22Rv1 (cell line): ENCODE results near the gene ADO.

Source experiments
- H3K27ac ChIP-seq: fragments of 450-650 bp; 2 replicates; pipeline ENCODE4 v1.5.1; 2017
- CTCF ChIP-seq: fragments of 450-650 bp; IDR thresholded peaks from 2 replicates; pipeline ENCODE4 v1.5.1; 2017; ENCODE audit warnings: mild to moderate bottlenecking
- ZFX ChIP-seq: fragments of 450-650 bp; IDR thresholded peaks from 2 replicates; pipeline ENCODE4 v1.6.1; 2017; ENCODE audit warnings: antibody characterized with exemption, borderline replicate concordance

The ADO gene

GRCh38 chr10:62820586-62820985 is 16.1 kb downstream of the ADO start:
- TF ChIP-seq ZFX, result no peak
- no peak for TF ChIP-seq CTCF
- no peak overlapping the region for H3K27ac ChIP-seq

- TF ChIP-seq CTCF (no peak), ZFX (no peak)
- no peak overlapping the region for H3K27ac ChIP-seq
Measured at GRCh38 chr10:62826273-62826672, 21.8 kb downstream of the ADO start.

DNA sequence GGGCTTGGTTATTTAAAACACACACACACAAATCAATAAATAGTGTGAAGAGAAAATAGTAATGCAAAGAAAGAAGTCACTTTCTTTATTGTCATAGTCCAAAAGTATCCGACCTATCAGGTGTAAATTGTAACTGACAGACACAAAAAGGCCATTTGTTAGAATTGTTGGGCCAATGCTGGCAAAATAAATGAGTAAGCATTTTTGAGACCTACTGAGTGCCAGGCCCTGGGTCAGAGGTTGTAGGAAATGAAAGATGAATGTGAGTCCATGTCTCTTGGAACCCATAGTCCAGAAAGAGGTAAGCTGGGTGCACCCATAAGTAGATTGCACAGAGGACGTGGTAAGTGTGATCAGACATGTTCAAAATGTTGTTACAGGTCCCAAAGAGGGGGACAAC is 25.1 kb downstream of the ADO start:
- TF ChIP-seq ZFX (no peak), CTCF (no peak)
- no peak overlapping the region for H3K27ac ChIP-seq

DNA sequence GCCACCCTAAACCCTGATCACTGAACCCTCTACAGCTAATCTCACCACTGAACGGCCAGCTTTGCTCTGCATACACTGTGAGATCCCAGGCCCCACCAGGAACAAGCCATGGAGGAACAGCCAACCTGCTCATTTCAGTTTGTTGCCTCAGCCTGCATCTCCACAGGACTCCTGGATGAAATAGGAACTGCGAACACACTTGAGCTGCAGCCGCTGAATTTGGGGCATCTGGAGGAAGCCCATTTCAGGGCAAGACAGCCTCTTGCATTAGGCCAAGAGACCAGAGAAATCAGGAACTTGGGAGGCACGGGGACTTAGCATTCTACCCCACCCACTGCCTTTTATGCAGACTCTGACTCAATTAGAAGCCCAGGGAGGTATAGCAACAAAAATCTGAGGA is 26.2 kb downstream of the ADO start:
- TF ChIP-seq CTCF (no peak), ZFX (no peak)

DNA sequence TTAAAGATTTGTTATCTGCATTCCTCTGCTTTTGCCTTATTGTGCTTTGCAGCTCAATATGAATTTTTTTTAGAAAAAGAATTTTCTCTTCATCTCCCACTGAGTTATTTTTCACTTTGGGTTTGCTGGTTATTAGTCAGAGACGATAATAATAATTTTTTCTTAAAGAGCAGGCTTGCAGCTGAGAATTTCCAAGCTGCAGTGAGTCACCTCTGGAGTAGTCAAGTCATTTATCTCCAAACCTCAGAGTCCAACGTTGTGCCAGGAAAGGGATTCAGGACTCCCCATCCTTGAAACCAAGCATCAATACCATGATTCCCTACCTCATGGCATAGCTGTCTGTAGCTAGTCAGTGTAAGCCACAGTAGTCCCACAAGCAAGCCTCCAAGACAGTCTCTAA is 26.8 kb downstream of the ADO start:
- H3K27ac ChIP-seq, result no peak overlapping the region
- no peak for TF ChIP-seq CTCF
- TF ChIP-seq ZFX, result no peak

More for the DNA sequence above, 26.2 kb downstream of the ADO start:
- H3K27ac ChIP-seq, result no peak overlapping the region

GRCh38 chr10:62839590-62839989 is 35.1 kb downstream of the ADO start:
- TF ChIP-seq ZFX (no peak), CTCF (no peak)
- no peak overlapping the region for H3K27ac ChIP-seq

DNA sequence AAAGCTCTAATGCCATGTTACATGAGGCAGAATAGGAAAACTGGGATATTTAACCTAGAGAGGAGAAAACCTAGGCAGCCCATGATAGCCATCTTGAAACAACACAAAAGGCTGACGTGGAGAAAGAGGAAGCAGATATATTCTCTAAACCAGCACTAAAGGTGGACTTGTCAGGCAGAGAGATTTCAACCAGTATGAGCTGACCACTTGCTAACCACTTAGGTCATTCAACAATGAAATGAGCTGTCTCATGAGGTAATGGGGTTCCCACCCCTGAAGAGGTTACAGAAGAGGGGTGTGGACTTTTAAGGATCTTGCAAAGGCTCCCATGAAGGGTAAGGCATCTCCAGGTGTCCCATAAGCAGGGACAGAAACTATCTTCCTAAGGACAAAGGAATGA is 38.5 kb downstream of the ADO start:
- no peak for TF ChIP-seq CTCF
- no peak for TF ChIP-seq ZFX
- no peak overlapping the region for H3K27ac ChIP-seq
